Activated CD8-positive, alpha-beta T cell treated with anti-CD3 and anti-CD28 coated beads for 36 hours (primary cell): ENCODE data around the gene ZNF397. TPM values are rescaled to one million over a fixed set of nuclear protein-coding genes. Genes with fewer than 3 reads are reported as not detected.
"Not testable (repeated sequence)": the region's sequence is repeated elsewhere in the genome, so short reads cannot be mapped to it uniquely, and the experiment has no call there.

Experiments
- ATAC-seq: fragments of 200-7000 bp; cut with Tn5 transposase; one replicate; pipeline ENCODE4 v1.10.0; 2021; ENCODE audit warnings: mild to moderate bottlenecking, moderate library complexity
- CTCF ChIA-PET: fragments of 350-600 bp; sonication (Branson Sonifier 250); formaldehyde crosslinking; loops from one replicate; lab custom pipeline; 2021; ENCODE audit warnings: antibody characterized with exemption; lab: Charles Lee
- POLR2A ChIA-PET: fragments of 350-600 bp; sonication (Branson Sonifier 250); formaldehyde crosslinking; loops from one replicate; lab custom pipeline; 2021; ENCODE audit warnings: antibody characterized with exemption; lab: Charles Lee
- DNase-seq: peaks from one replicate; pipeline ENCODE4 v3.0.0-alpha.2; 2020
- H3K27ac Mint-ChIP-seq: one replicate; pipeline ENCODE4 v1.8.0; 2021; ENCODE audit warnings: mild to moderate bottlenecking, mixed read lengths
- H3K27me3 Mint-ChIP-seq: one replicate; pipeline ENCODE4 v1.8.0; 2021; ENCODE audit warnings: mixed read lengths
- H3K36me3 Mint-ChIP-seq: one replicate; pipeline ENCODE4 v1.8.0; 2021; ENCODE audit warnings: low read depth, mixed read lengths
- H3K4me1 Mint-ChIP-seq: one replicate; pipeline ENCODE4 v1.8.0; 2021; ENCODE audit warnings: low read depth, mixed read lengths
- H3K4me3 Mint-ChIP-seq: one replicate; pipeline ENCODE4 v1.8.0; 2021; ENCODE audit warnings: mild to moderate bottlenecking, moderate library complexity, mixed read lengths
- H3K9me3 Mint-ChIP-seq: one replicate; pipeline ENCODE4 v1.8.0; 2021; ENCODE audit warnings: mixed read lengths
- intact Hi-C: fragments of 100-400 bp; cut with micrococcal nuclease; formaldehyde crosslinking; loops from one replicate; pipeline ENCODE4 v1.10.0; 2022
- total RNA-seq, 2 experiments: library from RNA; stranded (reverse); gene quantifications; one replicate each; pipeline ENCODE4 v1.2.3, GENCODE V29; 2021
- TF ChIP-seq, protein P1 (sequence below): fragments of 200-600 bp; IDR thresholded peaks from one replicate; pipeline ENCODE4 v1.8.0; 2022; ENCODE audit warnings: antibody characterized with exemption, mild to moderate bottlenecking

The ZNF397 gene
- total RNA-seq, 2 experiments from 2014 or later = 17.9 to 18.9 TPM

DNA sequence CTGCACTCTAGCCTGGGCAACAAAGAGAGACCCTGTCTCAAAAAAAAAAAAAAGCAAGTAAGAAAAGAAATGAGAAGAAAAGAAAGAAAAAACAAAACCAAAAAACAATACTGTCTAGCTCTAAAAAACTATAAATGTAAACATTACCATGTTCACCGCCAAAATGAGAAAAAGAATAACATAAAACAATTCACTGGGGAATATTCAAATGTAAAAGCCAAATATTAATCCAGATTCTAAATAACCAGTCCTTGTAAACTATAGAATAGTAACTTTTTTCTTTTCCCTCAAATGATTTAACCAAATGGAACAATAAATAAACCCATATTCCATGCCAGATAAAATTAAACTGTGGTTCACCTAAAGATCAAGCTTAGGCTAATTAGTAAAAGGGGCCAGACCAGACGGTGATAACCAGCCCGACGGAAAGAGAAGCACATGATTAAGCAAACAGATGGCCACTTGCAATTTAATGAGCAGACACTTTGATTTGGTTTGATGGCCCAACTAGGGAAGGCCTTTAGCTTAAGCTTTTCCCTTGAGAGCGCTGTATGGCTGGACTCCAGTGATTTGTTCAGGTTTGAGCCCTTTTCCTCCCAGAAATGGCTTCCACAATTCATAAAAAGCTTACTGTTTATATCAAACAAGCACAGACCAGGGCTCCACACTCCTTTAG lies 39.4 kb upstream of the ZNF397 start:
- ChIA-PET CTCF (interaction anchor here (0.9 kb wide), 1 partner anchor 175 kb away, joined by 3 read pairs; no protein-coding TSS in a partner anchor), POLR2A (no interaction called here)
- no peaks in the 10 kb centered on the region for H3K4me1 Mint-ChIP-seq
- peaks cover 4% of the 10 kb centered on the region for H3K36me3 Mint-ChIP-seq
- peaks cover 2% of the 10 kb centered on the region for H3K27me3 Mint-ChIP-seq
- TF ChIP-seq, protein P1, sequence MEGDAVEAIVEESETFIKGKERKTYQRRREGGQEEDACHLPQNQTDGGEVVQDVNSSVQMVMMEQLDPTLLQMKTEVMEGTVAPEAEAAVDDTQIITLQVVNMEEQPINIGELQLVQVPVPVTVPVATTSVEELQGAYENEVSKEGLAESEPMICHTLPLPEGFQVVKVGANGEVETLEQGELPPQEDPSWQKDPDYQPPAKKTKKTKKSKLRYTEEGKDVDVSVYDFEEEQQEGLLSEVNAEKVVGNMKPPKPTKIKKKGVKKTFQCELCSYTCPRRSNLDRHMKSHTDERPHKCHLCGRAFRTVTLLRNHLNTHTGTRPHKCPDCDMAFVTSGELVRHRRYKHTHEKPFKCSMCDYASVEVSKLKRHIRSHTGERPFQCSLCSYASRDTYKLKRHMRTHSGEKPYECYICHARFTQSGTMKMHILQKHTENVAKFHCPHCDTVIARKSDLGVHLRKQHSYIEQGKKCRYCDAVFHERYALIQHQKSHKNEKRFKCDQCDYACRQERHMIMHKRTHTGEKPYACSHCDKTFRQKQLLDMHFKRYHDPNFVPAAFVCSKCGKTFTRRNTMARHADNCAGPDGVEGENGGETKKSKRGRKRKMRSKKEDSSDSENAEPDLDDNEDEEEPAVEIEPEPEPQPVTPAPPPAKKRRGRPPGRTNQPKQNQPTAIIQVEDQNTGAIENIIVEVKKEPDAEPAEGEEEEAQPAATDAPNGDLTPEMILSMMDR = no peak
- peaks cover 7% of the 10 kb centered on the region for H3K9me3 Mint-ChIP-seq
- DNase-seq (no peak), ATAC-seq (no peak)
- intact Hi-C loops = no loop called here
- H3K27ac Mint-ChIP-seq = no peak overlapping the region
- no peak overlapping the region for H3K4me3 Mint-ChIP-seq

DNA sequence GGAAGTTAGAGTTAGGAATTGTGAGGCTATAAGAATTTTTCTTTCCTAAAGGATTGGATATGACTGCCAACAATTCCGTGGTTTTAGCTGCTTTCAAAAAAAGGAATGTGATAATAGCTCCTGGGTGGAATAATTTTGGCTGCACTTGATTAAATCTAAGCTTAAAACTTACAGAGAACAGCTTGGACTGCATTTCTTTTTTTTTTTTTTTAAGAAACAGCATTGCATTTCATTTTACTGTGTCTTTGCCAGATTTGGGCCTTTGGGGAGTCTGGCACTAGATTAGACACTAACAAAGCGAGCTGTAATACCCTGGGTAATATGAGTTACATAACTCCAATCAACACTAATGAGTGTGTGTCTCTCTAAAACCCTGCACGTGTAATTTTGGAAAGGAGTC lies 37.8 kb upstream of the ZNF397 start:
- Mint-ChIP-seq H3K4me1 (no peaks in the 10 kb centered on the region), H3K27me3 (peaks cover 2% of the 10 kb centered on the region), H3K9me3 (peaks cover 7% of the 10 kb centered on the region), H3K27ac (no peak overlapping the region), H3K4me3 (no peak overlapping the region), H3K36me3 (peaks cover 4% of the 10 kb centered on the region)
- TF ChIP-seq, protein P1 = no peak
- DNase-seq = no peak
- CTCF ChIA-PET = interaction anchor here (1.0 to 1.1 kb wide), 2 partner anchors 152 to 173 kb away, joined by 3 read pairs; no protein-coding TSS in a partner anchor
- POLR2A ChIA-PET = no interaction called here
- intact Hi-C loops = no loop called here
- no peak for ATAC-seq

DNA sequence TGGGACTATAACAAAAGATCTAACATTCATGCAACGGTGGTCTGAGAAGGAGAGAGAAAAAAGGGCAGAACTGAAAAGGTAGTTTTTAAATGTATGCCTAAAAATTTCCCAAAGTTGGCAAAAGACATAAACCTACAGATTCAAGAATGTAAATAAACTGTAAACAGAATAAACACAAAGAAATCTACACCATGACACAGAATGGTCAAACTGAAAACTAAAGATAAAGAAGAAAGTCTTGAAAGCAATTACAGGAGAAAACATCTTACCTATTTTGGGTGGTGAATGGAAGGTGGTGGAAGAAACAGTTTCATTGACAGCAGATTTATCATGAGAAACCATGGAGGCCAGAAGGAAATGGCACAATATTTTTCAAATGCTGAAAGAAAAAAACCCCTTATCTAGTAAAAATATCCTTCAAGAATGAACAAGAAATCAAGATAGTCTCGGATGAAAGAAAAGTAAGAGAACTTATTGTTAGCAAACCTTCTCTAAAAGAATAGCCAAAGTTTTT lies 35.6 kb upstream of the ZNF397 start:
- TF ChIP-seq, protein P1 = no peak
- intact Hi-C loops = no loop called here
- H3K4me3 Mint-ChIP-seq = no peak overlapping the region
- DNase-seq = no peak
- ChIA-PET POLR2A (no interaction called here), CTCF (no interaction called here)
- H3K36me3 Mint-ChIP-seq = peaks cover 4% of the 10 kb centered on the region
- no peak overlapping the region for H3K27ac Mint-ChIP-seq
- no peak for ATAC-seq
- H3K9me3 Mint-ChIP-seq = peaks cover 7% of the 10 kb centered on the region
- H3K27me3 Mint-ChIP-seq = peaks cover 2% of the 10 kb centered on the region
- H3K4me1 Mint-ChIP-seq = no peaks in the 10 kb centered on the region

DNA sequence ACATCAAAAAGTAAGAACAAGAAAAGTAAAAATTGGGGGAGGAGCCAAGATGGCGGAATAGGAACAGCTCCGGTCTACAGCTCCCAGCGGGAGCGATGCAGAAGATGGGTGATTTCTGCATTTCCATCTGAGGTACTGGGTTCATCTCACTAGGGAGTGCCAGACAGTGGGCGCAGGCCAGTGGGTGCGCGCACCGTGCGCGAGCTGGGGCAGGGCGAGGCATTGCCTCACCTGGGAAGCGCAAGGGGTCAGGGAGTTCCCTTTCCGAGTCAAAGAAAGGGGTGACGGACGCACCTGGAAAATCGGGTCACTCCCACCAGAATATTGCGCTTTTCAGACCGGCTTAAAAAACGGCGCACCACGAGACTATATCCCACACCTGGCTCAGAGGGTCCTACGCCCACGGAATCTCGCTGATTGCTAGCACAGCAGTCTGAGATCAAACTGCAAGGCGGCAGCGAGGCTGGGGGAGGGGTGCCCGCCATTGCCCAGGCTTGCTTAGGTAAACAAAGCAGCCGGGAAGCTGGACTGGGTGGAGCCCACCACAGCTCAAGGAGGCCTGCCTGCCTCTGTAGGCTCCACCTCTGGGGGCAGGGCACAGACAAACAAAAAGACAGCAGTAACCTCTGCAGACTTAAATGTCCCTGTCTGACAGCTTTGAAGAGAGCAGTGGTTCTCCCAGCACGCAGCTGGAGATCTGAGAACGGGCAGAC lies 34.9 kb upstream of the ZNF397 start:
- CTCF ChIA-PET, POLR2A ChIA-PET, H3K27me3 Mint-ChIP-seq, H3K36me3 Mint-ChIP-seq, intact Hi-C loops, H3K4me1 Mint-ChIP-seq, DNase-seq, H3K9me3 Mint-ChIP-seq, H3K27ac Mint-ChIP-seq, H3K4me3 Mint-ChIP-seq, ATAC-seq: not testable (repeated sequence)

DNA sequence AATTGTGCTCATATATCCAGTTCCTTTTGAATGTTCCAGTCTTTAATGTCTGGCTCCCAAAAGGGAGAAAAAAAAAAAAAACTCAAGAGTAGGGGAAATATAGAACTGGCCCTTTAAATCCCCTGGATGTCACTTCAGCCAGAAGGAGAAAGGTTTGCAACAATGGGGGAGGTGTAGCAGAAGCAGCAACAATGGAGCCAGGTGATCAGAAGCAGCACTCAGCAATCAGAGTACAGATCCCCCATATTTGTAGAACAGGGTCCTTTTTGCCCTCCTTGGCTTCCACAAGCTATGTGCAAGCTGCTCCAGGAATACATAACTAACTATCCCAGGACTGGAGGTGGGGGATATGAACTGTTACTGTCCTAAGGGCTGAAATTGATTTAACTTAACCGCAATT lies 25.8 kb upstream of the ZNF397 start:
- ATAC-seq (no peak), DNase-seq (no peak)
- Mint-ChIP-seq H3K27me3 (no peaks in the 10 kb centered on the region), H3K4me3 (no peak overlapping the region), H3K36me3 (no peaks in the 10 kb centered on the region), H3K9me3 (no peaks in the 10 kb centered on the region), H3K27ac (no peak overlapping the region), H3K4me1 (no peaks in the 10 kb centered on the region)
- intact Hi-C loops = no loop called here
- TF ChIP-seq, protein P1 = no peak
- ChIA-PET CTCF (no interaction called here), POLR2A (no interaction called here)

DNA sequence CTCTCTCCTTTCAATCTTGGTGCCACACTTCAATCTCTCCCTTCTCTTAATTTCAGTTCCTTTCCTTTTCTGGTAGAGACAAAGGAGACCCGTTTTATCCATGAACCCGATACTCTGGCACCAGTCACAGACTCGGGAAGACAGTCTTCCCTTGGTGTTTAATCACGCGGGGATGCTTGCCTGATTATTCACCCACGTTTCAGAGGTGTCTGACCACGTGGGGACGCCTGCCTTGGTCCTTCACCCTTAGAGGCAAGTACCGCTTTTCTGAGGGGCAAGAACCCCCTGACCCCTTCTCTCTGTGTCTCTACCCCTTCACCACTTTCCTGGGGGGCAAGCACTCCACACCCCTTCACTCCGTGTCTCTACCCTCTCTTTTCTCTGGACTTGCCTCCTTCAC lies 24.2 kb upstream of the ZNF397 start:
- H3K4me3 Mint-ChIP-seq, CTCF ChIA-PET, H3K9me3 Mint-ChIP-seq, intact Hi-C loops, ATAC-seq, DNase-seq, H3K27me3 Mint-ChIP-seq, H3K4me1 Mint-ChIP-seq, H3K27ac Mint-ChIP-seq, POLR2A ChIA-PET, H3K36me3 Mint-ChIP-seq: not testable (repeated sequence)

DNA sequence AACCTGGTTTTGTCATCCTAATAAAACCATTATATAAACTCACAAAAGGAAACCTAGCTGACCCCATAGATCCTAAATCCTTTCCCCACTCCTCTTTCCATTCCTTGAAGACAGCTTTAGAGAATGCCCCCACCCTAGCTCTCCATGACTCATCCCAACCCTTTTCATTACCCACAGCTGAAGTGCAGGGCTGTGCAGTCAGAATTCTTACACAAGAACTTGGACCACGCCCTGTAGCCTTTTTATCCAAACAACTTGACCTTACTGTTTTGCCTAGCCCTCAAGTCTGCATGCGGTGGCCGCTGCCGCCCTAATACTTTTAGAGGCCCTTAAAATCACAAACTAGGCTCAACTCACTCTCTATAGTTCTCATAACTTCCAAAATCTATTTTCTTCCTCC lies 21.5 kb upstream of the ZNF397 start:
- H3K36me3 Mint-ChIP-seq, CTCF ChIA-PET: not testable (repeated sequence)

More for the DNA sequence above, 21.5 kb upstream of the ZNF397 start:
- H3K4me1 Mint-ChIP-seq, ATAC-seq, H3K9me3 Mint-ChIP-seq, H3K27ac Mint-ChIP-seq, H3K4me3 Mint-ChIP-seq, POLR2A ChIA-PET, intact Hi-C loops, H3K27me3 Mint-ChIP-seq, DNase-seq: not testable (repeated sequence)
